ENCODE data around the gene MEI1. TPM values are rescaled to one million over a fixed set of nuclear protein-coding genes. Genes with fewer than 3 reads are reported as not detected.

Gene MEI1
- total RNA-seq, 1 donor from 2014 or later, result 37.0 TPM

GRCh38 chr22:41816241-41816640 lies 116.9 kb downstream of the MEI1 start:
- intact Hi-C loops (cut with micrococcal nuclease), result no loop called here

GRCh38 chr22:41816871-41817270 lies 117.6 kb downstream of the MEI1 start:
- intact Hi-C loops (cut with micrococcal nuclease), result no loop called here

- intact Hi-C loops (cut with micrococcal nuclease), result no loop called here
Observed at GRCh38 chr22:41818011-41818410, 118.7 kb downstream of the MEI1 start.

- intact Hi-C loops (cut with micrococcal nuclease), result no loop called here
Observed at GRCh38 chr22:41818596-41818995, 119.3 kb downstream of the MEI1 start.

GRCh38 chr22:41819257-41819656 lies 120.0 kb downstream of the MEI1 start:
- intact Hi-C loops (cut with micrococcal nuclease), result no loop called here

GRCh38 chr22:41820447-41820846 lies 121.1 kb downstream of the MEI1 start:
- intact Hi-C loops (cut with micrococcal nuclease), result loop anchor here (5.0 kb wide), 1 partner anchor 37 kb away; no protein-coding TSS in a partner anchor

- intact Hi-C loops (cut with micrococcal nuclease), result loop anchor here (1.0 to 5.0 kb wide), 2 partner anchors 36 to 119 kb away; no protein-coding TSS in a partner anchor
Observed at GRCh38 chr22:41821471-41822316, 122.4 kb downstream of the MEI1 start.

GRCh38 chr22:41822317-41823057 lies 123.2 kb downstream of the MEI1 start:
- intact Hi-C loops (cut with micrococcal nuclease), result loop anchor here (1.0 to 5.0 kb wide), 2 partner anchors 35 to 118 kb away; no protein-coding TSS in a partner anchor

- intact Hi-C loops (cut with micrococcal nuclease), result loop anchor here (5.0 kb wide), 1 partner anchor 34 kb away; no protein-coding TSS in a partner anchor
Observed at GRCh38 chr22:41823797-41824196, 124.5 kb downstream of the MEI1 start.

GRCh38 chr22:41825376-41825775 lies 126.1 kb downstream of the MEI1 start:
- intact Hi-C loops (cut with micrococcal nuclease), result no loop called here

- intact Hi-C loops (cut with micrococcal nuclease), result no loop called here
Observed at GRCh38 chr22:41826021-41826420, 126.7 kb downstream of the MEI1 start.

- intact Hi-C loops (cut with micrococcal nuclease), result no loop called here
Observed at GRCh38 chr22:41826430-41827383, 127.4 kb downstream of the MEI1 start.

- intact Hi-C loops (cut with micrococcal nuclease), result no loop called here
Observed at GRCh38 chr22:41827671-41828070, 128.4 kb downstream of the MEI1 start.

GRCh38 chr22:41828516-41828915 lies 129.2 kb downstream of the MEI1 start:
- intact Hi-C loops (cut with micrococcal nuclease), result no loop called here

- intact Hi-C loops (cut with micrococcal nuclease), result loop anchor here (5.0 kb wide), 1 partner anchor 48 kb away; no protein-coding TSS in a partner anchor
Observed at GRCh38 chr22:41830174-41830573, 130.9 kb downstream of the MEI1 start.

- intact Hi-C loops (cut with micrococcal nuclease), result loop anchor here (5.0 kb wide), 1 partner anchor 49 kb away; no protein-coding TSS in a partner anchor
Observed at GRCh38 chr22:41831383-41831782, 132.1 kb downstream of the MEI1 start.

GRCh38 chr22:41831828-41832552 lies 132.7 kb downstream of the MEI1 start:
- intact Hi-C loops (cut with micrococcal nuclease), result loop anchor here (5.0 kb wide), 1 partner anchor 50 kb away; no protein-coding TSS in a partner anchor

GRCh38 chr22:41832553-41833368 lies 133.5 kb downstream of the MEI1 start, which contains the start of gene SREBF2:
TSS of gene SREBF2 (plus strand) at chr22:41833105. CDS start at chr22:41833271, 166 bp downstream.
- intact Hi-C loops (cut with micrococcal nuclease), result loop anchor here (1.0 to 5.0 kb wide), 4 partner anchors 25 to 114 kb away; no protein-coding TSS in a partner anchor

Measured in T-helper 2 cell treated with Interferon-gamma antibody and Interleukin-4, amounts not matched to agents 100 ng/mL and 5 ng/mL, for 36 hours (primary cell).